Breast epithelium (tissue), 4 donors: ENCODE measurements around the gene CEACAM16. TPM values are rescaled to one million over a fixed set of nuclear protein-coding genes. Genes with fewer than 3 reads are reported as not detected.

Source experiments
- DNase-seq, 2 donors: peaks; one replicate each; pipeline ENCODE4 v3.0.0-alpha.2; 2019; ENCODE audit warnings: low spot score in 2 of 2
- H3K27ac ChIP-seq, 2 donors: fragments of 200-600 bp; sonication (generic) in 1 of 2; one replicate each; pipeline ENCODE4 v1.5.1; 2016 to 2019; ENCODE audit warnings: mild to moderate bottlenecking in 1 of 2
- H3K27me3 ChIP-seq, 2 donors: fragments of 200-600 bp; sonication (generic) in 1 of 2; one replicate each; pipeline versions ENCODE4 v1.5.1 to v1.6.0; 2017 to 2019; ENCODE audit warnings: control low read depth in 1 of 2, mild to moderate bottlenecking in 1 of 2
- H3K36me3 ChIP-seq: fragments of 200-600 bp; one replicate; pipeline ENCODE4 v1.5.1; 2019
- H3K4me1 ChIP-seq, 2 donors: fragments of 200-600 bp; sonication (generic); one replicate each; pipeline ENCODE4 v1.5.1; 2016 to 2019; ENCODE audit warnings: control low read depth in 1 of 2
- H3K4me3 ChIP-seq, 3 donors: fragments of 200-600 bp; sonication (generic); 1 replicate in 2 of 3; 2 replicates in 1 of 3; pipeline ENCODE4 v1.5.1; 2016 to 2019; ENCODE audit warnings: mild to moderate bottlenecking in 3 of 3, moderate library complexity in 2 of 3
- H3K9me3 ChIP-seq, 2 donors: fragments of 200-600 bp; sonication (generic) in 1 of 2; one replicate each; pipeline ENCODE4 v1.5.1; 2016 to 2019; ENCODE audit warnings: control low read depth in 1 of 2
- POLR2A ChIP-seq: fragments of 450-650 bp; IDR thresholded peaks from one replicate; pipeline ENCODE4 v1.6.1; 2016; ENCODE audit warnings: antibody characterized with exemption, mild to moderate bottlenecking, moderate library complexity
- POLR2AphosphoS5 ChIP-seq, 3 donors: sonication (generic); formaldehyde crosslinking; IDR thresholded peaks; one replicate each; pipeline ENCODE4 v1.6.1; 2017; ENCODE audit warnings: antibody characterized with exemption in 3 of 3
- intact Hi-C: fragments of 100-400 bp; cut with DNase I; formaldehyde crosslinking; loops from one replicate; pipeline ENCODE4 v1.15.1; 2023; ENCODE audit warnings: low total_unique reads
- total RNA-seq, 3 donors: library from RNA; depleted of rRNA; stranded (reverse); fragments of >200 nt; gene quantifications; one replicate each; pipeline ENCODE4 v1.1.0, GENCODE V29; 2016
- TF ChIP-seq, protein P1 (sequence below), 3 donors: fragments of 450-650 bp; IDR thresholded peaks; one replicate each; pipeline ENCODE4 v1.5.1; 2016 to 2017; ENCODE audit warnings: antibody characterized with exemption in 3 of 3, mild to moderate bottlenecking in 3 of 3, moderate library complexity in 3 of 3

The CEACAM16 gene
- total RNA-seq, 3 donors from 2014 or later, result not detected

DNA sequence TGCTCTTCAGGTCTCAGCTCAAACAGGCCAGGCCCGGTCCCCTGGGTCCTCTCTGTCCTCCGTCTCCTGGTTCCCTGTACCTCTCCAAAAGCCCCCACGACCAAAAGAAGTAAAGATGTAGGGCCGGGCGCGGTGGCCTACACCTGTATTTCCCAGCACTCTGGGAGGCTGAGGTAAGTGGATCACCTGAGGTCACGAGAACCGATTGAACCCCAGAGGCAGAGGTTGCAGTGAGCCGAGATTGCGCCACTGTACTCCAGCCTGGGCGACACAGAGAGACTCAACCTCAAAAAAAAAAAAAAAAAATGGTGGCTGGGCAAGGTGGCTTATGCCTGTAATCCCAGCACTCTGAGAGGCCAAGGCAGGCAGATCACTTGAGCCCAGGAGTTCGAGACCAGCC lies 27.5 kb downstream of the CEACAM16 start:
- no peaks in the 10 kb centered on the region for H3K36me3 ChIP-seq
- H3K27ac ChIP-seq, result no peak overlapping the region
- H3K4me1 ChIP-seq, result no peaks in the 10 kb centered on the region
- H3K9me3 ChIP-seq, result no peaks in the 10 kb centered on the region
- H3K27me3 ChIP-seq, result no peaks in the 10 kb centered on the region
- no peak for TF ChIP-seq POLR2AphosphoS5 (IDR thresholded peaks at IDR 0.05)
- TF ChIP-seq POLR2A, result no peak
- TF ChIP-seq, protein P1, sequence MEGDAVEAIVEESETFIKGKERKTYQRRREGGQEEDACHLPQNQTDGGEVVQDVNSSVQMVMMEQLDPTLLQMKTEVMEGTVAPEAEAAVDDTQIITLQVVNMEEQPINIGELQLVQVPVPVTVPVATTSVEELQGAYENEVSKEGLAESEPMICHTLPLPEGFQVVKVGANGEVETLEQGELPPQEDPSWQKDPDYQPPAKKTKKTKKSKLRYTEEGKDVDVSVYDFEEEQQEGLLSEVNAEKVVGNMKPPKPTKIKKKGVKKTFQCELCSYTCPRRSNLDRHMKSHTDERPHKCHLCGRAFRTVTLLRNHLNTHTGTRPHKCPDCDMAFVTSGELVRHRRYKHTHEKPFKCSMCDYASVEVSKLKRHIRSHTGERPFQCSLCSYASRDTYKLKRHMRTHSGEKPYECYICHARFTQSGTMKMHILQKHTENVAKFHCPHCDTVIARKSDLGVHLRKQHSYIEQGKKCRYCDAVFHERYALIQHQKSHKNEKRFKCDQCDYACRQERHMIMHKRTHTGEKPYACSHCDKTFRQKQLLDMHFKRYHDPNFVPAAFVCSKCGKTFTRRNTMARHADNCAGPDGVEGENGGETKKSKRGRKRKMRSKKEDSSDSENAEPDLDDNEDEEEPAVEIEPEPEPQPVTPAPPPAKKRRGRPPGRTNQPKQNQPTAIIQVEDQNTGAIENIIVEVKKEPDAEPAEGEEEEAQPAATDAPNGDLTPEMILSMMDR (IDR thresholded peaks at IDR 0.05), result no peak
- DNase-seq, result no peak
- H3K4me3 ChIP-seq, result no peak overlapping the region
- intact Hi-C loops, result no loop called here

DNA sequence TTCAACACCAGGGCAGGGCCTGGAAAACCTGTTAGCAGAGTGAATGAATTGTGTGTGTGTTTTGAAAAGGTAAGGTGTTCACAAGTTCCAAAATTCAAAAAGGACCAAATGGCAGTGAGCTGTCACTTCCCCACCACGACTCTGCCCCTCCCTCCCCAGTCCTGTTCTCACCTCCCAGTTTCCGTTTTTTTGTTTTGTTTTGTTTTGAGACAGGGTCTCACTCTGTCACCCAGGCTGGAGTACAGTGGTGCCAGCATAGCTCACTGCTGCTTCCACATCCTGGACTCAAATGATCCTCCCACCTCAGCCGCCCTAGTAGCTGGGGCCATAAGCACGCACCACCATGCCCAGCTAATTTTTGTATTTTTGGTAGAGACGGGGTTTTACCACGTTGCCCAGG lies 29.2 kb downstream of the CEACAM16 start:
- Histone ChIP-seq H3K27ac (no peak overlapping the region), H3K4me3 (no peak overlapping the region), H3K4me1 (no peaks in the 10 kb centered on the region), H3K27me3 (no peaks in the 10 kb centered on the region), H3K9me3 (no peaks in the 10 kb centered on the region), H3K36me3 (no peaks in the 10 kb centered on the region)
- TF ChIP-seq POLR2A (no peak), POLR2AphosphoS5 (IDR thresholded peaks at IDR 0.05) (no peak)
- TF ChIP-seq, protein P1 (IDR thresholded peaks at IDR 0.05), result no peak
- intact Hi-C loops, result no loop called here
- DNase-seq, result no peak

DNA sequence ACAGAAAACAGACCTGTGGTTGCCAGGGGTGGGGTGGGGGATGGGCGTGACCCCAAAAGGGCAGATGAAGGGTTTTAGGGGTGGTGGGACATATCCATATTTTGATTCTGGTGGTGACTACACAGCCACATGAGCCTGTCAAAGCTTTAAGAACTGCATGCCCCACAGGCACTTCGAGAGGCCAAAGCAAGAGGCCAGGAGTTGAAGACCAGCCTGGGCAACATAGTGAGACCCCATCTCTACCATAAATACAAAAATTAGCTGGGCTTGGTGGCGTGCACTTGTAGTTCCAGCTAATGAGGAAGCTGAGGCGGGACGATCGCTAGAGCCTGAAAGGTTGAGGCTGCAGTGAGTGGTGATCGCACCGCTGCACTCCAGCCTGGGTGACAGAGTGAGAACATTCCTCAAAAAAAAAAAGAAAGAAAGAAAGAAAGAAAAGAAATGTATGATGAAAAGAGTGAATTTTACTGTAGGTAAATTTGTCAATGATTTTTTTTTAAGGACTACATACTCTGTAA lies 30.6 kb downstream of the CEACAM16 start:
- Histone ChIP-seq H3K36me3 (no peaks in the 10 kb centered on the region), H3K27ac (no peak overlapping the region), H3K9me3 (no peaks in the 10 kb centered on the region), H3K4me1 (no peaks in the 10 kb centered on the region), H3K4me3 (no peak overlapping the region), H3K27me3 (no peaks in the 10 kb centered on the region)
- intact Hi-C loops, result no loop called here
- no peak for DNase-seq
- no peak for TF ChIP-seq POLR2AphosphoS5 (IDR thresholded peaks at IDR 0.05)
- TF ChIP-seq, protein P1 (IDR thresholded peaks at IDR 0.05), result no peak
- TF ChIP-seq POLR2A, result no peak

DNA sequence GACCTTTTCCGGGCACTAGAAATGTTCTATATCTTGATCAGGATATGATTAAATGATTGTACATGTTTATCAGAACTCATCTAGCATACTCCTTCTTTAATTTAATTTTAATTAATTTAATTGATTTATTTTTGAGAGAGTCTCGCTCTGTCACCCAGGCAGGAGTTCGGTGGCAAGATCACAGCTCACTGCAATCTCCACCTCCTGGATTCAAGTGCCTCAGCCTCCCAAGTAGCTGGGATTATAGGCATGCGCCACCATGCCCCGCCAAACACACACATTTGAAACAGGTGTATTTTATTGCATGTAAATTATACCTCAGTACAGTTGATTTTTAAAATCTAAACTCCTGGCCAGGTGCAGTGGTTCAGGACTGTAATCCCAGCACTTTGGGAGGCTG lies 32.1 kb downstream of the CEACAM16 start:
- H3K27me3 ChIP-seq, result no peaks in the 10 kb centered on the region
- DNase-seq, result no peak

DNA sequence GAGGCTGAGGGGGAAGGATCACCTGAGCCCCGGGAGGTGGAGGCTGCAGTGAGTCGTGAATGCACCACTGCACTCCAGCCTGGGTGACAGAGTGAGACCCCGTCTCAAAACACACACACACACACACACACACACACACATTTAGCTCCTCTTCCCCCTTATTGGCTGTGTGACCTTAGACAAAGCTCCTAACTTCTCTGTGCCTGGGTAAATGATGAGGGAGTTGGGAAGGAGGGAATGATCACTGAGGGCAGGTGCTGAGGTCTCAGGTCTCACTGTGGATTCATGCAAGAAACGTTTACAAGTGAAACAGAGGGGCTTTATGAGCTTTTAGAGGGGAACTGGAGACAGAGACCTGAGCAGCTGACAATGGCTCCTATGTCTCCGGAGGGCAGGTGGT lies 32.7 kb downstream of the CEACAM16 start:
- Histone ChIP-seq H3K27ac (no peak overlapping the region), H3K36me3 (no peaks in the 10 kb centered on the region), H3K4me1 (no peaks in the 10 kb centered on the region), H3K4me3 (no peak overlapping the region), H3K9me3 (no peaks in the 10 kb centered on the region), H3K27me3 (no peaks in the 10 kb centered on the region)
- TF ChIP-seq, protein P1 (IDR thresholded peaks at IDR 0.05), result no peak
- TF ChIP-seq POLR2A (no peak), POLR2AphosphoS5 (IDR thresholded peaks at IDR 0.05) (no peak)
- intact Hi-C loops, result no loop called here
- no peak for DNase-seq

More for the DNA sequence above, 32.1 kb downstream of the CEACAM16 start:
- Histone ChIP-seq H3K4me1 (no peaks in the 10 kb centered on the region), H3K9me3 (no peaks in the 10 kb centered on the region), H3K36me3 (no peaks in the 10 kb centered on the region), H3K4me3 (no peak overlapping the region), H3K27ac (no peak overlapping the region)
- intact Hi-C loops, result no loop called here
- TF ChIP-seq, protein P1 (IDR thresholded peaks at IDR 0.05), result no peak
- no peak for TF ChIP-seq POLR2AphosphoS5 (IDR thresholded peaks at IDR 0.05)
- TF ChIP-seq POLR2A, result no peak
